ENCODE measurements around the gene ABCF3. TPM values are rescaled to one million over a fixed set of nuclear protein-coding genes. Genes with fewer than 3 reads are reported as not detected.

ABCF3 gene
- total and polyA plus RNA-seq, 4 donors: 28.1 to 59.2 (median 33.7) TPM

GRCh38 chr3:184229394-184230080 is 43.5 kb downstream of the ABCF3 start, which contains the start of gene VWA5B2:
Gene VWA5B2, plus strand, starts transcription at chr3:184229585. Its CDS starts 944 bp downstream, at chr3:184230529.
- H3K9me3 ChIP-seq (ENCODE audit: control insufficient read depth in 4 of 4, low read length in 3 of 4): no peaks in the 10 kb centered on the region
- no peak within 1 kb of the TSS for H3K27ac ChIP-seq (ENCODE audit: low read depth in 1 of 2, low read length in 2 of 2)
- under 1% methylated on average over 66 of the region's 66 CpGs for WGBS
- H3K4me3 ChIP-seq (ENCODE audit: low read depth in 1 of 3, low read length in 3 of 3): peak within 1 kb of the TSS in 1 of 3 donors; percentile 46
- TF ChIP-seq FOXA1 (IDR thresholded peaks at IDR 0.05) (no peak), ZBTB33 (IDR thresholded peaks at IDR 0.05) (no peak), RAD21 (IDR thresholded peaks at IDR 0.05) (no peak), HNF4A (conservative IDR thresholded peaks at IDR 0.05) (no peak), CTCF (IDR thresholded peaks at IDR 0.05; ENCODE audit: low read depth, low read length, missing input control) (peak; percentile 23), TAF1 (conservative IDR thresholded peaks at IDR 0.05) (no peak), YY1 (IDR thresholded peaks at IDR 0.05) (no peak)
- TF ChIP-seq, protein P1, sequence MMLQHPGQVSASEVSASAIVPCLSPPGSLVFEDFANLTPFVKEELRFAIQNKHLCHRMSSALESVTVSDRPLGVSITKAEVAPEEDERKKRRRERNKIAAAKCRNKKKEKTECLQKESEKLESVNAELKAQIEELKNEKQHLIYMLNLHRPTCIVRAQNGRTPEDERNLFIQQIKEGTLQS (IDR thresholded peaks at IDR 0.05): no peak
- DNase-seq (ENCODE audit: low spot score): peak; percentile 50
- peaks cover 0 to 7% (median 5%) of the 10 kb centered on the region in 4 donors for H3K27me3 ChIP-seq (ENCODE audit: control insufficient read depth in 4 of 4, insufficient read depth in 4 of 4, low read length in 3 of 4)
- peaks cover 12 to 22% (median 15%) of the 10 kb centered on the region in 4 donors for H3K4me1 ChIP-seq (ENCODE audit: control insufficient read depth in 4 of 4, insufficient read depth in 4 of 4, low read length in 3 of 4)
- H3K9ac ChIP-seq (ENCODE audit: low read depth in 1 of 2, low read length in 2 of 2): no peak within 1 kb of the TSS
- H3K36me3 ChIP-seq (ENCODE audit: control insufficient read depth in 4 of 4, insufficient read depth in 3 of 4, low read depth in 1 of 4, low read length in 3 of 4): no peaks in the 10 kb centered on the region

GRCh38 chr3:184230081-184230602 is 44.1 kb downstream of the ABCF3 start:
- Histone ChIP-seq H3K27me3 (ENCODE audit: control insufficient read depth in 4 of 4, insufficient read depth in 4 of 4, low read length in 3 of 4) (peaks cover 0 to 7% (median 5%) of the 10 kb centered on the region in 4 donors), H3K36me3 (ENCODE audit: control insufficient read depth in 4 of 4, insufficient read depth in 3 of 4, low read depth in 1 of 4, low read length in 3 of 4) (no peaks in the 10 kb centered on the region), H3K9ac (ENCODE audit: low read depth in 1 of 2, low read length in 2 of 2) (no peak overlapping the region), H3K4me1 (ENCODE audit: control insufficient read depth in 4 of 4, insufficient read depth in 4 of 4, low read length in 3 of 4) (peaks cover 12 to 22% (median 15%) of the 10 kb centered on the region in 4 donors), H3K9me3 (ENCODE audit: control insufficient read depth in 4 of 4, low read length in 3 of 4) (no peaks in the 10 kb centered on the region), H3K27ac (ENCODE audit: low read depth in 1 of 2, low read length in 2 of 2) (no peak overlapping the region), H3K4me3 (ENCODE audit: low read depth in 1 of 3, low read length in 3 of 3) (peak overlapping the region in 1 of 3 donors; percentile 46)
- WGBS: 1% methylated on average over 61 of the region's 61 CpGs
- DNase-seq (ENCODE audit: low spot score): peak; percentile 46
- TF ChIP-seq FOXA1 (IDR thresholded peaks at IDR 0.05) (no peak), YY1 (IDR thresholded peaks at IDR 0.05) (no peak), EGR1 (IDR thresholded peaks at IDR 0.05; ENCODE audit: low read depth in 2 of 2) (no peak), ZBTB33 (IDR thresholded peaks at IDR 0.05) (no peak), CTCF (IDR thresholded peaks at IDR 0.05; ENCODE audit: low read depth, low read length, missing input control) (no peak), HNF4G (IDR thresholded peaks at IDR 0.05) (no peak), RXRA (IDR thresholded peaks at IDR 0.05) (no peak), TAF1 (conservative IDR thresholded peaks at IDR 0.05) (no peak), NR2F2 (IDR thresholded peaks at IDR 0.05) (no peak), GABPA (IDR thresholded peaks at IDR 0.05 in 1 of 2, conservative IDR thresholded peaks at IDR 0.05 in 1 of 2) (no peak), JUND (IDR thresholded peaks at IDR 0.05) (no peak), HNF4A (conservative IDR thresholded peaks at IDR 0.05) (no peak), RAD21 (IDR thresholded peaks at IDR 0.05) (no peak), SP1 (IDR thresholded peaks at IDR 0.05) (no peak)
- TF ChIP-seq, protein P2, sequence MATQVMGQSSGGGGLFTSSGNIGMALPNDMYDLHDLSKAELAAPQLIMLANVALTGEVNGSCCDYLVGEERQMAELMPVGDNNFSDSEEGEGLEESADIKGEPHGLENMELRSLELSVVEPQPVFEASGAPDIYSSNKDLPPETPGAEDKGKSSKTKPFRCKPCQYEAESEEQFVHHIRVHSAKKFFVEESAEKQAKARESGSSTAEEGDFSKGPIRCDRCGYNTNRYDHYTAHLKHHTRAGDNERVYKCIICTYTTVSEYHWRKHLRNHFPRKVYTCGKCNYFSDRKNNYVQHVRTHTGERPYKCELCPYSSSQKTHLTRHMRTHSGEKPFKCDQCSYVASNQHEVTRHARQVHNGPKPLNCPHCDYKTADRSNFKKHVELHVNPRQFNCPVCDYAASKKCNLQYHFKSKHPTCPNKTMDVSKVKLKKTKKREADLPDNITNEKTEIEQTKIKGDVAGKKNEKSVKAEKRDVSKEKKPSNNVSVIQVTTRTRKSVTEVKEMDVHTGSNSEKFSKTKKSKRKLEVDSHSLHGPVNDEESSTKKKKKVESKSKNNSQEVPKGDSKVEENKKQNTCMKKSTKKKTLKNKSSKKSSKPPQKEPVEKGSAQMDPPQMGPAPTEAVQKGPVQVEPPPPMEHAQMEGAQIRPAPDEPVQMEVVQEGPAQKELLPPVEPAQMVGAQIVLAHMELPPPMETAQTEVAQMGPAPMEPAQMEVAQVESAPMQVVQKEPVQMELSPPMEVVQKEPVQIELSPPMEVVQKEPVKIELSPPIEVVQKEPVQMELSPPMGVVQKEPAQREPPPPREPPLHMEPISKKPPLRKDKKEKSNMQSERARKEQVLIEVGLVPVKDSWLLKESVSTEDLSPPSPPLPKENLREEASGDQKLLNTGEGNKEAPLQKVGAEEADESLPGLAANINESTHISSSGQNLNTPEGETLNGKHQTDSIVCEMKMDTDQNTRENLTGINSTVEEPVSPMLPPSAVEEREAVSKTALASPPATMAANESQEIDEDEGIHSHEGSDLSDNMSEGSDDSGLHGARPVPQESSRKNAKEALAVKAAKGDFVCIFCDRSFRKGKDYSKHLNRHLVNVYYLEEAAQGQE (IDR thresholded peaks at IDR 0.05): no peak
- TF ChIP-seq, protein P3, sequence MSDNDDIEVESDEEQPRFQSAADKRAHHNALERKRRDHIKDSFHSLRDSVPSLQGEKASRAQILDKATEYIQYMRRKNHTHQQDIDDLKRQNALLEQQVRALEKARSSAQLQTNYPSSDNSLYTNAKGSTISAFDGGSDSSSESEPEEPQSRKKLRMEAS (IDR thresholded peaks at IDR 0.05): no peak
- TF ChIP-seq, protein P1 (IDR thresholded peaks at IDR 0.05): no peak
